Subcutaneous abdominal adipose tissue (tissue), 5 donors: ENCODE results near the gene UGP2.
A peak's percentile ranks its signal among the peaks of the same experiment; 100 is the strongest.

Source experiments
- H3K27ac ChIP-seq: one replicate; pipeline ENCODE4 v1.7.0; 2013; ENCODE audit warnings: low read depth, mild to moderate bottlenecking, inconsistent platforms, low read length, moderate library complexity
- H3K27me3 ChIP-seq, 5 donors: one replicate each; pipeline ENCODE4 v1.7.0; 2013; ENCODE audit warnings: low read length in 5 of 5, inconsistent platforms in 1 of 5; ENCODE audit not compliant: control insufficient read depth in 5 of 5, insufficient read depth in 4 of 5
- H3K36me3 ChIP-seq, 5 donors: one replicate each; pipeline ENCODE4 v1.7.0; 2013; ENCODE audit warnings: low read length in 5 of 5; ENCODE audit not compliant: control insufficient read depth in 5 of 5, insufficient read depth in 5 of 5
- H3K4me1 ChIP-seq, 5 donors: one replicate each; pipeline ENCODE4 v1.7.0; 2013; ENCODE audit warnings: low read length in 5 of 5, mild to moderate bottlenecking in 3 of 5, moderate library complexity in 1 of 5; ENCODE audit not compliant: control insufficient read depth in 5 of 5, insufficient read depth in 5 of 5
- H3K4me3 ChIP-seq, 5 donors: one replicate each; pipeline ENCODE4 v1.7.0; 2013; ENCODE audit warnings: low read length in 5 of 5, low read depth in 1 of 5
- H3K9ac ChIP-seq, 5 donors: one replicate each; pipeline ENCODE4 v1.7.0; 2013; ENCODE audit warnings: low read length in 5 of 5, mild to moderate bottlenecking in 4 of 5, moderate library complexity in 3 of 5
- H3K9me3 ChIP-seq, 5 donors: one replicate each; pipeline ENCODE4 v1.7.0; 2013; ENCODE audit warnings: low read length in 5 of 5; ENCODE audit not compliant: control insufficient read depth in 5 of 5
- donor health status: healthy.
- donor health status: healthy.
- donor health status: healthy.
- donor health status: healthy.
- donor health status: healthy.

Gene UGP2

GRCh38 chr2:63834401-63834800 lies 7.3 kb upstream of the UGP2 start:
- H3K9ac ChIP-seq: no peak overlapping the region
- no peaks in the 10 kb centered on the region for H3K27me3 ChIP-seq
- H3K4me3 ChIP-seq: no peak overlapping the region
- peaks cover 0 to under 1% (median 0%) of the 10 kb centered on the region in 5 donors for H3K4me1 ChIP-seq
- no peak overlapping the region for H3K27ac ChIP-seq
- H3K36me3 ChIP-seq: no peaks in the 10 kb centered on the region
- no peaks in the 10 kb centered on the region for H3K9me3 ChIP-seq

GRCh38 chr2:63837036-63837594 lies 4.6 kb upstream of the UGP2 start:
- peaks cover 0 to 12% (median 8%) of the 10 kb centered on the region in 5 donors for H3K4me1 ChIP-seq
- no peak overlapping the region for H3K27ac ChIP-seq
- no peak overlapping the region for H3K4me3 ChIP-seq
- H3K9me3 ChIP-seq: no peaks in the 10 kb centered on the region
- no peak overlapping the region for H3K9ac ChIP-seq
- no peaks in the 10 kb centered on the region for H3K36me3 ChIP-seq
- H3K27me3 ChIP-seq: no peaks in the 10 kb centered on the region

DNA sequence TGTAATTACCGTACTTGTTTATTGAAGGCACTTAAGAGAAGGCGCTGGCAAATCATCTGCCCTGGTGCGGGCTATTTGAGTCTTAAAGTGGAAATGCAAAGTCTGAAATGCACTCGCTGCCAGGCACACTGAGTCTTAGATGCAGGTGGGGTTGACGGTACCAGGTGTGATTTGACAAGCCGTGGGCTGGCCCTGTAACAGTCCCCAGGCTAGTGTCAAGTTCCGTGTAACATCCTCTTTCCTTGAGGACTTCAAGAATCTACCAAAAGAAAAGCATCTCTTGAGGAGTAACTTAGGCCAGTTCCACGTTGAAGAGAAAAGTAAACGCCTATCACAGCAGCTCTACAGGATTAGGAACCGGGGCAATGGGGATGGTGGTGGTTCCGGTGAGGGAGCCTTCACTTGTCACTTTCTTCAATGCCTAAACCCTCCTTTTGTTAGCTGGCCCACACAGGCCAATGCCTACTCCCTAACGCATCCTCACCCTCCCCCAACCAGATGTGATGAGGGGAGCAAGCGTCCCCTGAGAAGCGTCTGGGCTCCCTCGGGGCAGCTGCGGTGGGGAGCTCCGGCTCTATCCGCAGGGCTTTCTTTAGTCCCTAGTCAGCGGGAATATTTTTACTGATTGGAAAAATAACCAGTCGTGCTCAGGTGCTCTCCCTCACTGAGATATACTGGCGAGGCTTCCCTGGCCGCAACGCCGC lies 1.5 kb upstream of the UGP2 start:
- H3K27me3 ChIP-seq: no peaks in the 10 kb centered on the region
- peak overlapping the region; percentile 52 to 100 (median 98) for H3K9ac ChIP-seq
- peak overlapping the region; percentile 94 for H3K27ac ChIP-seq
- no peaks in the 10 kb centered on the region for H3K9me3 ChIP-seq
- H3K4me1 ChIP-seq: peaks cover 0 to 34% (median 30%) of the 10 kb centered on the region in 5 donors
- H3K36me3 ChIP-seq: no peaks in the 10 kb centered on the region
- H3K4me3 ChIP-seq: peak overlapping the region; percentile 73 to 97 (median 92)

GRCh38 chr2:63840785-63841253 lies 877 bp upstream of the UGP2 start:
- no peaks in the 10 kb centered on the region for H3K27me3 ChIP-seq
- H3K4me3 ChIP-seq: peak overlapping the region; percentile 73 to 97 (median 92)
- peak overlapping the region; percentile 59 to 100 (median 98) for H3K9ac ChIP-seq
- no peaks in the 10 kb centered on the region for H3K9me3 ChIP-seq
- peak overlapping the region; percentile 94 for H3K27ac ChIP-seq
- H3K36me3 ChIP-seq: no peaks in the 10 kb centered on the region
- H3K4me1 ChIP-seq: peaks cover 0 to 40% (median 35%) of the 10 kb centered on the region in 5 donors

DNA sequence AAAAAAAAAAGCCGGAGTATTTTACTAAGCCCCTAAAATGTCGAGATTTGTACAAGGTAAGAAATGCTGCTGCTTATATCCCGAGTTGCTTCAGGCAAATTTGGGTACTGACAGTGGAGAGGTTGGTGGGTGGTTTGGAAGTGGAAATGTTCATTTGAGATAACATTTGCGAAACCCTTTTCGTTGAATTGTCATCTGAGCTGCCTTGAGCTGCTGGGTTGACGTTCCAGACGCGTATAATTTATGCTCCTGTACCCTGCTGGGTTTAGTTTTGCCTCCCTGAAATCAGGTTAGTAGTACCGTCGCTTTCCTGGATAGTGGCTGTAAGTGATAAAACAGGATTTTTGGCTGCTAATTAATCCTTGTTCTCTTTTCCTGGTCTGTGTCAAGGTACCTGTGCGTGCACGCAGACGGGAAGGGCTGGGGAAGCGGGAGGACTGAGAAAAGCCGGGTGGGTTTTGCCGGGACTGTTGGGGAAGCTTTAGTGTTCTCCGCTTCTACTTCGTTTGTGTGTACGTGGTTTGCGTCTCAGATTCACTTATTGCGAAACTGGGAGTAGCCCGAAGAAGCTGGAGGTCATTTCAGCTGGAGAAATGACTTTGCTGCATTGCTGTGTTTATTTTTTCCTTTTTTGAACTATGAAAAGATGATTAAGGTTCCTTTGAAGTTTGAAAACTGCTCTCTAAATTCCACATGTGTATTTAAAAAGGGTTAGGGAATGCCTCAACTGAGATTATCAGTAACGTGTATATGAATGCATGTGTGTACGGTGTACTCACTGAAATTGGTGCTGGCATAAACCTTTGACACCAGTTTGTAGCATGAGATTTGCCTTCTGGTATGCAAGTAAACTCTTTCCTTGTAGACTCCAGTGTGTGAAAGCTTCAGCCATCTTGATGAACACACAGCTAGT lies 709 bp downstream of the UGP2 start:
- Histone ChIP-seq H3K27ac (peak overlapping the region; percentile 94), H3K4me3 (peak overlapping the region; percentile 73 to 99 (median 96)), H3K9ac (peak overlapping the region; percentile 91 to 100 (median 98)), H3K4me1 (peaks cover 0 to 55% (median 42%) of the 10 kb centered on the region in 5 donors), H3K9me3 (no peaks in the 10 kb centered on the region), H3K27me3 (no peaks in the 10 kb centered on the region), H3K36me3 (no peaks in the 10 kb centered on the region)

GRCh38 chr2:63843093-63843492 lies 1.4 kb downstream of the UGP2 start:
- Histone ChIP-seq H3K4me1 (peaks cover 0 to 57% (median 42%) of the 10 kb centered on the region in 5 donors), H3K9me3 (no peaks in the 10 kb centered on the region), H3K27ac (peak overlapping the region; percentile 94), H3K36me3 (no peaks in the 10 kb centered on the region), H3K27me3 (no peaks in the 10 kb centered on the region), H3K9ac (peak overlapping the region; percentile 91 to 100 (median 98)), H3K4me3 (peak overlapping the region; percentile 73 to 99 (median 96))

- H3K27ac ChIP-seq: peak overlapping the region; percentile 94
- no peaks in the 10 kb centered on the region for H3K36me3 ChIP-seq
- peak overlapping the region; percentile 33 to 100 (median 91) for H3K9ac ChIP-seq
- no peaks in the 10 kb centered on the region for H3K27me3 ChIP-seq
- H3K4me1 ChIP-seq: peaks cover 0 to 63% (median 44%) of the 10 kb centered on the region in 5 donors
- H3K9me3 ChIP-seq: no peaks in the 10 kb centered on the region
- peak overlapping the region; percentile 73 to 99 (median 96) for H3K4me3 ChIP-seq
Measured at GRCh38 chr2:63843791-63844190, 2.1 kb downstream of the UGP2 start.

DNA sequence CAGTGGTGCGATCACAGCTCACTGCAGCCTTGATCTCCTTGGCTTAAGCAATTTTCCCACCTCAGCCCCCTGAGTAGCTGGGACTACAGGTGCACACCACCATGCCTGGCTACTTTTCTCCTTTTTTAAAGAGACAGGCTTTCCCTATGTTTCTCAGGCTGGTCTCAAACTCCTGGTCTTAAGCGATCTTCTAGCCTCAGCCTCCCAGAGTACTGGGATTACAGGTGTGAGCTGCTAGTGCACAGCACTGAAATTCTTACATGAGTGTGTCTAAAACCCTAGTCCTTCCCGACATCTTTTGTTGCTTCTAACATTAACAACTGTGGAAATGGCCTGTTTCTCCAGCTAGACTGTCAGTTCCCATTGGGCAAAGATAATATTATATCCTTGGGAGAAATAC lies 2.9 kb downstream of the UGP2 start:
- H3K9ac ChIP-seq: peak overlapping the region; percentile 22 to 100 (median 42)

GRCh38 chr2:63845866-63846265 lies 4.2 kb downstream of the UGP2 start:
- H3K9ac ChIP-seq: peak overlapping the region in 1 of 5 donors; percentile 100
- H3K27me3 ChIP-seq: no peaks in the 10 kb centered on the region
- H3K36me3 ChIP-seq: peaks cover 0 to 4% (median 0%) of the 10 kb centered on the region in 5 donors
- peak overlapping the region; percentile 94 for H3K27ac ChIP-seq
- no peaks in the 10 kb centered on the region for H3K9me3 ChIP-seq
- H3K4me3 ChIP-seq: peak overlapping the region in 4 of 5 donors; percentile 19 to 99 (median 34)
- H3K4me1 ChIP-seq: peaks cover 0 to 76% (median 51%) of the 10 kb centered on the region in 5 donors

More for the DNA sequence above, 2.9 kb downstream of the UGP2 start:
- no peaks in the 10 kb centered on the region for H3K27me3 ChIP-seq
- H3K27ac ChIP-seq: peak overlapping the region; percentile 94
- H3K36me3 ChIP-seq: no peaks in the 10 kb centered on the region
- H3K4me1 ChIP-seq: peaks cover 0 to 71% (median 52%) of the 10 kb centered on the region in 5 donors
- H3K9me3 ChIP-seq: no peaks in the 10 kb centered on the region
- peak overlapping the region; percentile 73 to 99 (median 96) for H3K4me3 ChIP-seq
